T-helper 9 cell (primary cell): ENCODE results near the gene PTPRS.

ENCODE experiments used
- DNase-seq: peaks from one replicate; pipeline ENCODE4 v3.0.0-alpha.2; 2020

PTPRS gene

DNA sequence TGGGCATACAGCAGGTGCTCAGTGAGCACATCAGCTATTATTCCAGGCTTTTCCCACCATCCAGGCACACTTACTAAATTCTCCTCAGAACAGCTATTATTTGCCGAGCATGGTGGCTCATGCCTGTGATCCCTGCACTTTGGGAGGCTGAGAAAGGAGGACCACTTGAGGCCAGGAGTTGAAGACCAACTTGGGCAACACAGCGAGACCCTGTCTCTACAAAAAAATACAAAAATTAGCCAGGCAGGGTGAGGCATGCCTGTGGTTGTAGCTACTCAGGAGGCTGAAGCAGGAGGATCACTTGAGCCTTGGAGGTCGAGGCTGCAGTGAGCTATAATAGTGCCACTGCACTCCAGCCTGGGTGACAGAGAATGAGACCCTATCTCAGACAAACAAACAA is 35.4 kb downstream of the PTPRS start:
- DNase-seq, result no peak

DNA sequence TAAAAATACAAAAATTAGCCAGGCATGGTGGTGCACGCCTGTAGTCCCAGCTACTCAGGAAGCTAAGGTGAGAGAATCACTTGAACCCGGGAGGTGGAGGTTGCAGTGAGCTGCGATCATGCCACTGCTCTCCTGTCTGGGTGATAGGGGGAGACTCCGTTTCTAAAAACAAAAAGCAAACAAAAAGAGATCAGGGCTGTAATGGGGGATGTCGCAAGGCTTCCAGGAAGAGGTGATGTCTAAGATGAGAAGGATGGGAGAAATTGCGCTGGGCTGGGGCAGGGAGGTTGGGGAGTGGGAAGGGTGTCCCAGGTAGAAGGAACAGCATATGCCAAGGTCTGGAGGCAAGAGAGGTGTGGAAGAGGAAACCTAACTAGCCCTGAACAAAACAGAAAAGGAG is 36.1 kb downstream of the PTPRS start:
- DNase-seq, result no peak

DNA sequence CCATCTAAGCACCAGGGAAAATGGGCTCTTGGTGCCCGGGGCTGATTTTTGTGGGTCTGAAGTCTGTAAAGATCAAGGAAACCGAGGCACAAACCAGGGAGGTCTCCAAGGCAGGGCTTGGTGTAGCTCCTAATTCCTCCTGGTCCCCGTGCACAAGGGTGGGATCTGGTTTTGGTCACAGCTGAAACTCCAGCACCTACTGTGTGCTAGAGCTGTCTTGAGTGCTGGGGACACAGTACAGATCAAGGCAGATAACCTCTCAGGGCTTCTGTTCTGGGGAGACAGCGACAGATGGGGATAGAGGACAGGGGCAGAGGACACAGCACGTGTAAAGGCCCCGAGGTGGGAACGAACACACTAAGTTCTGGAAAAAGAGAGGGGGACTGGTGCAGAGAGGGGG is 37.4 kb downstream of the PTPRS start:
- DNase-seq, result no peak

DNA sequence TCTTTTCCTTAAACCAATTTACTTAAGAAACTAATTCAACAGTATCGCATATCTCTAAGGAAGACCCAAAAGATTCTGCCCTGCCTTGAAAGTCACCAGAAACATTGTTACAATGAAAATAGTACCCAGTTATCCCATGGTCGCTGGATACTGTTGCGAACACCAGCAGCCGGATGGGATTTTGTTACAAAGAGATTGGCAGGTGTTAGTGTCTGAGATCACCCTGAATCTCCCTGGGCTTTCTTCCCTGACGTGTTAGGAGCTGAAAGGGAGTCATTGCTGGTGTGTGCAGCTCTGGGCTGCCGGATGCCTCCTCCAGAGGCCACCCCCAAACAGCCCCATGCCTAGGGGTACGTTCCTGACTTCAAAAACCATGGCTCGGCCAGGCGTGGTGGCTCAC is 38.2 kb downstream of the PTPRS start:
- DNase-seq, result no peak

DNA sequence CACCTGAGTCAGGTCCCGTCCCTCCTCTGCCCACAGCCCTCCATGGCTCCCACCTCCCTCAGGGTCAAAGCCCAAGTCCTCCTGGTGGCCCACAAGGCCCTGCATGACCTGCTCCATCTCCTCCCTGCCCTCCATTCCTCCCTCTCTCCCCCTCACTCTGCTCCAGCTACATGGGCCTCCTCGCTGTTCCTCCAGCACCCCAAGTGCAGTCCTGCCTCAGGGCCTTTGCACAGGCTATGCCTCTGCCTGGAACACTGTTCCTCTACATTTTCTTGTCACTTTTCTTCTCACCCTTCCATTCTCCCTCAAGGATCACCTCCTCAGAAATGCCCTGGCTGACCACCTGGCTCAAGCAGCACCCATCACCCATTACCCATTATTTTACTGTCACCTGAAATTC is 41.5 kb downstream of the PTPRS start:
- no peak for DNase-seq

DNA sequence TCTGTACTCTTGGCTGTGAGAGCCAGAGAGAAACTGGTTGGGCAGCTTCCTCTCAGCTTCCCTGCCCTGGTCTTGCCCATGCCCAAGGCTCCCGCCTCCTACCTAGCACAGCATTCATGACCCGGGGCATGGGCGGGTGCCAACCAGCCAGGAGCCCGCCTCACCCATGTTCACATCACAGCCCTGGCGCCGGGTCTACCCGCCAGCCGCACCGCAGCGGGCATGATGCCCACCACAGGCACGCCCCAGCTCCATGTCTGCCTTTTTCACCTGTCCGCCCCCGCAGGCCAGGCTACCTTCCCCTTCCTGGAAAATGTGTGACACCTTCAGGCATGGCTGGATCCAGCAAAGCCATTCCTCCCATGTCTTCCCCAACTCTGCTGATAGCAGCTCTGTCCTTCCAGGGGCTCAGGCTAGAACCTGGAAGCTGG is 42.1 kb downstream of the PTPRS start:
- DNase-seq, result no peak

DNA sequence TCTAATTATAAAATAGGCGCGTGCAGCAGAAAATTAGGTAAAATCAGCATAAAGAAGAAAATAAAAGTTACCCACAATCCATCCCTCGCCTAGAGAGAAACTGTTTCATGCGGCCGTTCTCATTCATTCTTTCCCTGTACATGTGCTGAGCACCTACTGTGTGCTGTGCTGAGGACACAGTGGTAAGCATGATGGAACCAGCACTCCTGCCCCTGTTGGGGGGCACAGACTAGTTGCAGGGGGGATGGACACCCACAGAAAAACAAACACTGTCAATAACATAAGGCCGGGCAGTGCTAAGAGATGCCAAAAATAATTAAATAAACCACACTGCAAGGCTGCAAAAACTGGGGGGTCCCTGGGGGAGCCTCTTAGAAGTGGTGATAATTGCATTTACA is 43.3 kb downstream of the PTPRS start:
- no peak for DNase-seq

DNA sequence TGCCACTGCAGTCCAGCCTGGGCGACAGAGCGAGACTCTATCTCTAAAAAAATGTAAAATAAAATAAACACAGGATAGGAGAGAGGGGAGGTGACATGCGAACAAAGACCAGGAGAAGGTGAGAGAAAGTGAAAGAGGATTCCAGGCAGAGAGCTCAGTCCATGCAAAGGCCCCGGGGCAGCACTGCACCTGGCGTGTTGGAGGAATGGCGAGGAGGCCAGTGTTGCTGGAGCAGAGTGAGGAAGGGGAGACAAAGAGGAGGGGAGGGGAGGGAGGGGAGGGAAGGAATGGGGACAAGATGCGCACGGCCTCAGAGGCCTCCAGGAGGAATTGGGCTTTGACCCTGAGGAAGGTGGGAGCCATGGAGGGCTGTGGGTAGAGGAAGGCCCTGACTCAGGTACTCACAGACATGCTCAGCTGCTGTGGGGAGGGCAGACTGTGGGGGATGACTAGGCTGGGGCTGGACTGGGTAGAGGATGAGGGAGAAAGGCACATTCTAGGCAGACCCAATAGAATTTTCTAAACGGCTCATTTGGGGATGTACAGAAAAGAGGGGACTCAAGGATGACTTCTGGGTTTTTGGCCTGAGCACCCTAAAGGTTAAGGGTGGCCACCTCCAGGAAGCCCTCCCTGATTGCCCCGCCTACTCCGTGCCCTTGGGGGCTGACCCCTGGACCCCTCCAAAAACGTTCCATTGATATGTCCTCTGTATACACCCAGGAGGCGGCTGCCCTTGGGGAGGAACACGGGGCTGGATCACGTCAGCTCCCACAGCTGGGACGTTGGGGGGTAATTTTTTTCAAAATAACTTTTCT is 43.9 kb downstream of the PTPRS start:
- DNase-seq, result no peak

DNA sequence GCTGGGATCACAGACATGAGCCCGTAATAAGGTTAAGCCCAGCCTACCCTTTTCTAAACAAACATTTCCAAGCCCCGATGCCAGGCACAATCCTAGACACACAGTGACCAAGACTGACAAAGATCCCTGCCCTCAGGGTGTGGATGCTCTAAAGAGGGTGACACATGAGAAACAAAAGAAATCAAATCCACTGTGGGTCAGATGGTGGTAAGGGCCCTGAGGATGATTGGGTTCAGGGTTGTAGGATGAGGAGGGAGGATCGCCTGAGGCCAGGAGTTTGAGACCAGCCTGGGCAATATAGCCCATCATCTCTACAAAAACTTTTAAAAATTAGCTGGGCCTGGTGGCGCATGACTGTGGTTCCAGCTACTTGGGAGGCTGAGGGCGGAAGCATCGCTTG is 44.6 kb downstream of the PTPRS start:
- no peak for DNase-seq

DNA sequence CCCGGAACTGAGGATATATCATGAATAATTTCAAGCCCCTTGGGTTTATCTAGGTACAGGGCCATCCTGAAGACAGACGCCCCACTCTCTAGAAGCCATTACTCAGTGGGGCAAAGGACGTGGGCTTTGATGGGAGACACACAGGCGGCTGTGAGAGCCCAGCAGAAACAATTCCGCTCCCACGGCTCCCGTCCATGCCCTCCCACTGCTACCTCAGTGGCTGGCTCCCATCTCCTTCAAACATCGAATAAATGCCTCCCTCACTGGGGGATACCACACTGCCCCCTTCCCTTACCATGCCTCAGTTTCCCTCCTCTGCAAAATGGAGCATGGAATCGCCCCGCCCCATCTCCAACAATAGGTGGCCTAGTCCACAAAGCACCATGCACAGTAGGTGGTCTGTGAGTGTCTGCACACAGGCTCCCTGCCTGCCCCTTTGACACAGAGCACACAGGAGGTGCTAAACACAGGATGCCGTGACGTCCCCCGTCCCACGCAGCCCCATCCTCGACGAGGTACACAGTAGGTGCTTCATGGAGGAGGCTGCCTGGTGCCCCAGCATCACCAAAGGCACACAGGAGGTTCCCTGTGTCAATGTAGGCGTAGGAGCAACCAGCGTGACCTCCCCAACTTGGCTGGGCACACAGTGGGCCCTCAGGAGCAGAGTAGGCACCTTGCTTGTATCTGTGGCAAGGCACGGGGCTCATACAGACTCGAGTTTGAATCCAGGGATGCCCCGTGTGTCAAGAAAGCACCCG is 46.0 kb downstream of the PTPRS start:
- no peak for DNase-seq

DNA sequence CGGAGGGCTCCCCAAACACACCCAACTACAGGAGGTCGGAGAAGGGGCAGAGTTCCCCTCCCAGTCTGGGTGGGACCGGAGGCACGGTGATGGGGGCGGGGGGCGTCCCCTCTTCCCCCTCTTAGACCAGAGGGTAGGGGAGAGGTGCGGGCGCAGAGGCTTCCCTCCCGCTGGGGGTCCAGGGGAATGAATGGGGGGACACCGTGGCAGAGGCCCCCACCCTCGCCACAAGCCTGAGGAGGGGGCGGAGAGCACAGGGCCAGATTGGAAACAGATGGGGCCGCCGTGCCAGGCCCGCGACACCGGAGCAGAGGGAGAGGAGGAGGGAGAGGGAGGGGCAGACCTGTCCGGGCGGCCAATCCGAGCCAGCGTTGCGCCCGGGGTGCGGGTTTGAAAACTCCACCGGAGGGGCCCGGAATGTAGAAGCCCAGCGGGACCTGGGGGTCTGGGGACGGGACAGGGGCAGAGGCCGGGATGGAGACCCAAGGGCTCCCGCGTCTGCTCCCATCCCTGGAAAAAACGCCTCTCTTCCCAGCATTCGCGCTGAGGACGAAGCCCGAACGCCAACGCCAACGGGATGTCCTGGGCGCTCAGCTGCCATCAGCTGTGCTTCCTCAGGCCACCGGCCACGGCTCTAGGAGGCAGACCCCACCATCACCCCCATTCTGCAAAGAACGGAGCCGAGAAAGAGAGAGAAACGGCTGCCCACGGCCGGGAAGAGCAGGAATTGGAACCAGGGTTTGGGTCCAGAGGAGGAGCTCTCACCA is 46.8 kb downstream of the PTPRS start:
- DNase-seq, result no peak

DNA sequence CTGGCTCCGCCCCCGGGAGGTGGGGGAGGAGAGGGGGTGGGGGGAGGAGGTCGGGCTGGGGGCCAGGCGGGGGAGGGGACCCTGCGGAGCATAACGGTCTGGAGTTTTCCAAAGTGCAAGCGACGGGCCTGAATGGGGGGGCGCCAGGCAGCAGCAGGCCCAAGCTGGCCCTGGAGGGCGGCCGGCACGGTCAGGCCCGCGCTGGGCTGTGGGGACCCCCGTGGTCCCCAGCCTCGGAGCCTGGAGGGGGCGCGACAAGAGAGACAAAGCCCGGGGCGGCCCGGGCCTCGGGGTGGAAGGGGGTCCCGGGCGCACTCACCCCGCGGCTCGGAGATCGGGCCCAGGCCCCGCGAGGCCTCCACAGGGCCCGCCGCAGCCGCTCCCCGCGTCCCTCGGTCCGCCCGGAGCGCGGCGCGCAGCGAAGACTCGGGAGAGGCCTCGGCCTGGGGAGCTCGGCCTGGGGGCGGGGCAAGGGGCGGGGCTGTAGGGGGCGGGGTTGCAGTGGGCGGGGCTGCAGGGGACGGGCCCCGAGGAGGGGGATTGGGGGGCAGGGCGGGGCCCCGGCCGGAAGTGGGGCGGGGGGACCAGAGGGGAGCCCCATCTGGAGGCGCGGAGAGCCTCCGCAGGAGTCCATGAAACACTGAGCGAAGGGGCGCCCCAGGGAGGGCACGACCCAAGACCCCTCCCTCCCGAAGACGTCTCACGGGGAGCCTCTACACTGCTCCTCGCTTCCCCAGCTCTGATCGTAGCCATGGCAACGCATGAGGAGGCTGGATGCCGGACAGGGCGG is 47.6 kb downstream of the PTPRS start:
- DNase-seq, result peak; percentile 12

DNA sequence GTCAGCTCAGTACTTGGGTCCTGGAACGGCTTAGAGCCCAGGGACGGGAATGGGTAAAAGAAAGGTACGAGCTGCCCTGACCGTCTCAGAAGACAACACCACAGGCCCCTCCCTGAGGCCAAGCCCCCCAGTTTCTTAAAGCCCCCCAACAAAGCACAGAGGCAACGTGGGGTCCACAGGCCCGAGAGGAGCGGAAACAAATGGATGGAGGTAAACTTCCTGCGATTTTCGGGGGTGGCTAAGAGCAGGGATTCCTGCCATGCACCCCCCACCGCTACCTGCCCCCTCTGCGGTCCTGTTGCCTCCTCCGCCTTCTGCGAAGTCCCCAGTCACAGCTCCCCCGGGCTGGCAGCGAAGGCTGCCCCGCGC is 48.2 kb downstream of the PTPRS start:
- no peak for DNase-seq

DNA sequence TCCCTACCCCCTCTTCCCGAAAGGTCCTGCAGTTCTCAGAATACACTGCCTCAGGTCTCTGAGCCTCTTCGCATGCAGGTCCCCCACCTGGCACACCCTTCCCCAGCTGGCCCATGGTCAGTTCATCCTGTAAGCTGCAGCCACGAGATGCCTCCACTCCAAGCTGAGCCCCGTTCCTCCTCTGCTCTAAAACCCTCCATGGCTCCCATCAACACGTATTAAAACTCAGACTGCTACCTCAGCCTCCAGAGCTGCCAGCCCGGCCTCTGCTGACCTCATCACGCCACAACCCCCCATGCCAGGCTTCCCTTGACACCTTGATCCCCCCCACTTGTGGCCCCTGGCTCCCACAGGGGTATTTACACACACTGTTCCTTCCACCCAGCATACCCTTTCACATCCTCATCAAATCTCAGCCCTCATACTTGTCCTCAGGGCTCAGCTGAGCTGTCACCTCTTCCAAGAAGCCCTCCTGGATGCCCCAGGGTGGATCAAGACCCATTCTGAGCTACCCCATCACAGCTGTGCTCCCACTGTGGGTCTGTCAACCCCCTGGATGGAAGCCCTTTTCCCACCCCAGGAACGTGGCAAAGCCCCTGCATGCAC is 48.9 kb downstream of the PTPRS start:
- no peak for DNase-seq
